HCT116 (cell line): ENCODE data around the gene GNGT1. TPM values are rescaled to one million over a fixed set of nuclear protein-coding genes. Genes with fewer than 3 reads are reported as not detected.

ENCODE experiments used
- ATAC-seq: fragments of 200-7000 bp; cut with Tn5 transposase; 2 replicates; pipeline ENCODE4 v1.9.1; 2020; ENCODE audit warnings: mild to moderate bottlenecking, moderate library complexity
- BruUV-seq: library from RNA; stranded (reverse); fragments of 400-500 nt; replicated peaks from 2 replicates; lab custom pipeline; 2021; lab: Mats Ljungman, UMichigan
- CTCF ChIA-PET: fragments of 300-600 bp; sonication (Branson Sonifier 250); formaldehyde crosslinking; loops from one replicate; lab custom pipeline; 2021; ENCODE audit warnings: antibody characterized with exemption; lab: Charles Lee
- POLR2A ChIA-PET: fragments of 300-600, 350-600 bp; sonication (Branson Sonifier 250); formaldehyde crosslinking; loops from one replicate; lab custom pipeline; 2021; ENCODE audit warnings: antibody characterized with exemption; lab: Charles Lee
- RAD21 ChIA-PET, 2 experiments: fragments of 300-600 bp; sonication (Branson Sonifier 250); formaldehyde crosslinking; loops; one replicate each; lab custom pipeline; 2023; ENCODE audit warnings: low total read pairs in 2 of 2; ENCODE audit not compliant: uncharacterized antibody in 2 of 2, unreplicated experiment in 2 of 2, low non-redundant PET in 1 of 2; lab: Charles Lee
- DNase-seq: peaks from one replicate; pipeline ENCODE4 v3.0.0-alpha.2; 2010; ENCODE audit warnings: low read depth, low spot score
- H2AFZ ChIP-seq: fragments of 200-600 bp; shearing (Covaris generic), sonication (generic); 2 replicates; pipeline ENCODE4 v1.6.1; 2017; ENCODE audit warnings: low read depth, mixed run types, mixed read lengths, antibody characterized with exemption, low read length; ENCODE audit not compliant: poor library complexity, severe bottlenecking
- H3K27ac ChIP-seq: 2 replicates; pipeline ENCODE4 v1.5.1; 2012; ENCODE audit warnings: low read depth, low read length
- H3K27me3 ChIP-seq: fragments of 200-600 bp; sonication (generic); 2 replicates; pipeline ENCODE4 v1.6.1; 2016; ENCODE audit warnings: mixed run types, low read length, mixed read lengths; ENCODE audit not compliant: insufficient read depth
- H3K36me3 ChIP-seq, 2 experiments: fragments of 200-500 bp in 1 of 2; fragments of 200-600 bp in 1 of 2; sonication (Bioruptor generic) in 1 of 2; sonication (generic) in 1 of 2; 2 replicates each; pipeline versions ENCODE4 v1.5.1 to v1.6.1; 2014 to 2016; ENCODE audit warnings: low read length in 2 of 2, inconsistent platforms in 1 of 2, mixed read lengths in 1 of 2, mixed run types in 1 of 2; ENCODE audit not compliant: insufficient read depth in 2 of 2, control insufficient read depth in 1 of 2
- H3K4me1 ChIP-seq, 2 experiments: fragments of 200-600 bp in 1 of 2; sonication (generic) in 1 of 2; 2 replicates each; pipeline versions ENCODE4 v1.5.1 to v1.6.1; 2012 to 2017; ENCODE audit warnings: low read length in 2 of 2, inconsistent platforms in 1 of 2, mild to moderate bottlenecking in 1 of 2, mixed read lengths in 1 of 2, mixed run types in 1 of 2, moderate library complexity in 1 of 2; ENCODE audit not compliant: insufficient read depth in 2 of 2, control insufficient read depth in 1 of 2
- H3K4me2 ChIP-seq: fragments of 200-600 bp; sonication (generic); 2 replicates; pipeline ENCODE4 v1.6.1; 2017; ENCODE audit warnings: mixed run types, low read length, mixed read lengths
- H3K4me3 ChIP-seq, 2 experiments: fragments of 200-600 bp in 1 of 2; sonication (generic) in 1 of 2; replicated peaks in 1 of 2; 2 replicates each; pipeline ENCODE4 v1.5.1; 2011 to 2016; ENCODE audit warnings: low read length in 2 of 2, control low read depth in 1 of 2, low read depth in 1 of 2, mild to moderate bottlenecking in 1 of 2, mixed read lengths in 1 of 2, mixed run types in 1 of 2
- H3K79me2 ChIP-seq: fragments of 200-600 bp; sonication (generic); 2 replicates; pipeline ENCODE4 v1.6.1; 2017; ENCODE audit warnings: mild to moderate bottlenecking, mixed run types, low read length, moderate library complexity, mixed read lengths; ENCODE audit not compliant: insufficient read depth
- H3K9ac ChIP-seq: fragments of 200-600 bp; sonication (generic); 2 replicates; pipeline ENCODE4 v1.6.1; 2016; ENCODE audit warnings: low read length, mixed read lengths
- H3K9me2 ChIP-seq: fragments of 200-600 bp; sonication (generic), shearing (Covaris generic); 2 replicates; pipeline ENCODE4 v1.6.1; 2017; ENCODE audit warnings: mixed run types, mild to moderate bottlenecking, moderate library complexity; ENCODE audit not compliant: insufficient read depth
- H3K9me3 ChIP-seq, 2 experiments: fragments of 200-500 bp in 1 of 2; fragments of 200-600 bp in 1 of 2; sonication (Bioruptor generic) in 1 of 2; sonication (generic) in 1 of 2; 2 replicates each; pipeline ENCODE4 v1.6.1; 2014 to 2017; ENCODE audit warnings: low read length in 2 of 2, mixed read lengths in 2 of 2, inconsistent platforms in 1 of 2, low read depth in 1 of 2, mild to moderate bottlenecking in 1 of 2, mixed run types in 1 of 2, moderate library complexity in 1 of 2; ENCODE audit not compliant: control insufficient read depth in 1 of 2, insufficient read depth in 1 of 2
- H4K20me1 ChIP-seq: fragments of 200-600 bp; sonication (generic), shearing (Covaris generic); 2 replicates; pipeline ENCODE4 v1.6.1; 2017; ENCODE audit warnings: mixed run types, mild to moderate bottlenecking, moderate library complexity; ENCODE audit not compliant: insufficient read depth
- ATF3 ChIP-seq: IDR thresholded peaks from 2 replicates; pipeline ENCODE4 v1.6.1; 2012
- EZH2phosphoT487 ChIP-seq: fragments of 200-600 bp; IDR thresholded peaks from 2 replicates; pipeline ENCODE4 v1.6.1; 2018; ENCODE audit warnings: antibody characterized with exemption, borderline replicate concordance
- FOSL1 ChIP-seq: IDR thresholded peaks from 2 replicates; pipeline ENCODE4 v1.6.1; 2012; ENCODE audit warnings: low read depth
- JUND ChIP-seq: IDR thresholded peaks from 2 replicates; pipeline ENCODE4 v1.6.1; 2012
- POLR2A ChIP-seq: IDR thresholded peaks from 2 replicates; pipeline ENCODE4 v1.7.0; 2011; ENCODE audit warnings: borderline replicate concordance; ENCODE audit not compliant: insufficient read depth, insufficient read length; ENCODE audit errors: extremely low read depth
- RAD21 ChIP-seq: IDR thresholded peaks from 2 replicates; pipeline ENCODE4 v1.6.1; 2012; ENCODE audit warnings: low read depth, mild to moderate bottlenecking
- REST ChIP-seq: IDR thresholded peaks from 2 replicates; pipeline ENCODE4 v1.6.1; 2012; ENCODE audit warnings: low read depth
- ZFX ChIP-seq: fragments of 450-650 bp; IDR thresholded peaks from 2 replicates; pipeline ENCODE4 v1.6.1; 2017
- ZNF274 ChIP-seq: fragments of 200-500 bp; sonication (Bioruptor generic); IDR thresholded peaks from 2 replicates; pipeline ENCODE4 v1.6.1; 2014; ENCODE audit warnings: mild to moderate bottlenecking, low read depth, low read length, inconsistent platforms
- intact Hi-C: fragments of 100-400 bp; cut with micrococcal nuclease; formaldehyde crosslinking; loops from 2 replicates; pipeline ENCODE4 v1.10.0; 2022
- total RNA-seq: library from RNA; stranded (reverse); gene quantifications from one replicate; pipeline ENCODE4 v1.2.1, GENCODE V29; 2021; ENCODE audit not compliant: unreplicated experiment

Gene GNGT1
- total RNA-seq, 1 experiment from 2014 or later: 0.91 TPM

- Histone ChIP-seq H3K9me2 (no peaks in the 10 kb centered on the region), H3K79me2 (no peaks in the 10 kb centered on the region), H3K9ac (no peak within 1 kb of the TSS), H3K27ac (no peak within 1 kb of the TSS), H3K36me3 (no peaks in the 10 kb centered on the region), H3K4me1 (no peaks in the 10 kb centered on the region), H2AFZ (no peak within 1 kb of the TSS), H3K4me2 (no peak within 1 kb of the TSS), H3K4me3 (no peak within 1 kb of the TSS), H4K20me1 (no peaks in the 10 kb centered on the region), H3K27me3 (no peaks in the 10 kb centered on the region), H3K9me3 (no peaks in the 10 kb centered on the region)
- ATAC-seq (no peak), DNase-seq (no peak)
- POLR2A ChIA-PET: no interaction called here
- RAD21 ChIA-PET: no interaction called here
- no peak for TF ChIP-seq RAD21
- TF ChIP-seq FOSL1: no peak
- TF ChIP-seq EZH2phosphoT487: no peak
- no peak for TF ChIP-seq REST
- TF ChIP-seq ZNF274: no peak
- no peak for TF ChIP-seq ATF3
- TF ChIP-seq JUND: no peak
- no peak for TF ChIP-seq POLR2A
- TF ChIP-seq ZFX: no peak
- CTCF ChIA-PET: no interaction called here
- intact Hi-C loops: no loop called here
- no TSS peak for BruUV-seq
Observed at GRCh38 chr7:93890464-93891068, 15.8 kb upstream of the GNGT1 start, which contains the start of gene TFPI2. TSS of gene TFPI2 (minus strand) at chr7:93890753. CDS start at chr7:93890678, 75 bp downstream.
